Smooth muscle cell (in vitro differentiated cells): ENCODE data around the gene RELN. TPM values are rescaled to one million over a fixed set of nuclear protein-coding genes. Genes with fewer than 3 reads are reported as not detected.

Source experiments
- DNase-seq: peaks from one replicate; lab custom pipeline; 2025; ENCODE audit not compliant: unreplicated experiment; lab: John Stamatoyannopoulos, UW
- H2AFZ ChIP-seq: fragments of 200-600 bp; sonication (generic); 2 replicates; pipeline ENCODE4 v1.6.0; 2016; ENCODE audit warnings: antibody characterized with exemption, low read depth, mild to moderate bottlenecking
- H3F3A ChIP-seq: fragments of 200-600 bp; sonication (generic); 2 replicates; pipeline ENCODE4 v1.6.0; 2017; ENCODE audit warnings: antibody characterized with exemption, low read depth
- H3K27ac ChIP-seq: fragments of 200-600 bp; sonication (generic); 2 replicates; pipeline ENCODE4 v1.5.1; 2016; ENCODE audit warnings: low read depth, mild to moderate bottlenecking
- H3K27me3 ChIP-seq: fragments of 200-600 bp; sonication (generic); 2 replicates; pipeline ENCODE4 v1.6.1; 2016; ENCODE audit warnings: low read depth, mild to moderate bottlenecking
- H3K36me3 ChIP-seq: fragments of 200-600 bp; sonication (generic); 2 replicates; pipeline ENCODE4 v1.5.1; 2016; ENCODE audit warnings: low read depth
- H3K4me1 ChIP-seq: fragments of 200-600 bp; sonication (generic); 2 replicates; pipeline ENCODE4 v1.5.1; 2016; ENCODE audit warnings: low read depth
- H3K4me2 ChIP-seq: fragments of 200-600 bp; sonication (generic); 2 replicates; pipeline ENCODE4 v1.6.0; 2016; ENCODE audit warnings: mild to moderate bottlenecking
- H3K4me3 ChIP-seq: fragments of 200-600 bp; sonication (generic); 2 replicates; pipeline ENCODE4 v1.5.1; 2016; ENCODE audit warnings: mild to moderate bottlenecking
- H3K79me2 ChIP-seq: fragments of 200-600 bp; sonication (generic); 2 replicates; pipeline ENCODE4 v1.6.0; 2016; ENCODE audit warnings: low read depth, mild to moderate bottlenecking
- H3K9ac ChIP-seq: fragments of 200-600 bp; sonication (generic); 2 replicates; pipeline ENCODE4 v1.6.0; 2016; ENCODE audit warnings: low read depth
- H3K9me3 ChIP-seq: fragments of 200-600 bp; sonication (generic); replicated peaks from 2 replicates; pipeline ENCODE4 v1.5.1; 2016; ENCODE audit warnings: low read depth
- H4K20me1 ChIP-seq: fragments of 200-600 bp; sonication (generic); 2 replicates; pipeline ENCODE4 v1.6.0; 2016; ENCODE audit warnings: low read depth
- CTCF ChIP-seq: fragments of 200-600 bp; sonication (generic); IDR thresholded peaks from 2 replicates; pipeline ENCODE4 v1.5.1; 2017; ENCODE audit warnings: borderline replicate concordance, mild to moderate bottlenecking, antibody characterized with exemption; ENCODE audit not compliant: insufficient read depth, poor library complexity, severe bottlenecking
- WGBS: methylation state at CpG from one replicate; pipeline ENCODE4 v1.1.7; 2016; ENCODE audit warnings: low lambda C conversion rate; 5-methylcytosine and 5-hydroxymethylcytosine counted together
- polyA plus RNA-seq: library from polyadenylated mRNA; unstranded; fragments of >200 nt; fragmentation: Nextera tagmentation; extraction: Ambion mirVana; gene quantifications from 2 replicates; pipeline ENCODE4 v1.2.1, GENCODE V29; 2016
- total RNA-seq: library from RNA; depleted of rRNA; stranded (reverse); fragments of >200 nt; gene quantifications from 2 replicates; pipeline ENCODE4 v1.2.3, GENCODE V29; 2014

Gene RELN
- total and polyA plus RNA-seq, 2 experiments from 2014 or later = 0.90 TPM; not detected in 1

- no peaks in the 10 kb centered on the region for H3K36me3 ChIP-seq
- H3K79me2 ChIP-seq = no peaks in the 10 kb centered on the region
- WGBS = 91% methylated on average over 1 of the region's 1 CpG
- no peak for TF ChIP-seq CTCF
- no peak overlapping the region for H3K27ac ChIP-seq
- no peak overlapping the region for H2AFZ ChIP-seq
- no peak overlapping the region for H3K4me3 ChIP-seq
- DNase-seq = no peak
- H3K9me3 ChIP-seq = no peaks in the 10 kb centered on the region
- H3F3A ChIP-seq = no peaks in the 10 kb centered on the region
- H4K20me1 ChIP-seq = no peaks in the 10 kb centered on the region
- H3K27me3 ChIP-seq = no peaks in the 10 kb centered on the region
- H3K9ac ChIP-seq = no peak overlapping the region
- no peak overlapping the region for H3K4me2 ChIP-seq
- no peaks in the 10 kb centered on the region for H3K4me1 ChIP-seq
These were observed 302.2 kb downstream of the RELN start for GRCh38 chr7:103687272-103687671.

GRCh38 chr7:103686763-103687162 lies 302.7 kb downstream of the RELN start:
- Histone ChIP-seq H3K27ac (no peak overlapping the region), H3K27me3 (no peaks in the 10 kb centered on the region), H4K20me1 (no peaks in the 10 kb centered on the region), H3K79me2 (no peaks in the 10 kb centered on the region), H3K9ac (no peak overlapping the region), H2AFZ (no peak overlapping the region), H3K9me3 (no peaks in the 10 kb centered on the region), H3K4me2 (no peak overlapping the region), H3K36me3 (no peaks in the 10 kb centered on the region), H3K4me1 (no peaks in the 10 kb centered on the region), H3K4me3 (no peak overlapping the region), H3F3A (no peaks in the 10 kb centered on the region)
- no peak for DNase-seq
- TF ChIP-seq CTCF = no peak
- 74% methylated on average over 2 of the region's 2 CpGs for WGBS

- Histone ChIP-seq H3K9ac (no peak overlapping the region), H3K27ac (no peak overlapping the region)
- no peak for TF ChIP-seq CTCF
These were observed 303.4 kb downstream of the RELN start for GRCh38 chr7:103686064-103686463.

GRCh38 chr7:103685646-103686045 lies 303.8 kb downstream of the RELN start:
- no peak overlapping the region for H3K4me3 ChIP-seq
- H3K27me3 ChIP-seq = no peaks in the 10 kb centered on the region
- no peak overlapping the region for H3K27ac ChIP-seq
- DNase-seq = no peak
- H3K36me3 ChIP-seq = no peaks in the 10 kb centered on the region
- TF ChIP-seq CTCF = no peak
- H3K9ac ChIP-seq = no peak overlapping the region
- no peaks in the 10 kb centered on the region for H3F3A ChIP-seq
- WGBS = 90% methylated on average over 2 of the region's 2 CpGs
- no peak overlapping the region for H3K4me2 ChIP-seq
- H4K20me1 ChIP-seq = no peaks in the 10 kb centered on the region
- H3K9me3 ChIP-seq = no peaks in the 10 kb centered on the region
- no peaks in the 10 kb centered on the region for H3K4me1 ChIP-seq
- H2AFZ ChIP-seq = no peak overlapping the region
- no peaks in the 10 kb centered on the region for H3K79me2 ChIP-seq

More at GRCh38 chr7:103686064-103686463, 303.4 kb downstream of the RELN start:
- no peaks in the 10 kb centered on the region for H3K4me1 ChIP-seq
- H3K9me3 ChIP-seq = no peaks in the 10 kb centered on the region
- H3K79me2 ChIP-seq = no peaks in the 10 kb centered on the region
- 85% methylated on average over 2 of the region's 2 CpGs for whole genome bisulfite sequencing
- no peak overlapping the region for H2AFZ ChIP-seq
- H3K36me3 ChIP-seq = no peaks in the 10 kb centered on the region
- DNase-seq = no peak
- H3K27me3 ChIP-seq = no peaks in the 10 kb centered on the region
- no peaks in the 10 kb centered on the region for H4K20me1 ChIP-seq
- no peak overlapping the region for H3K4me2 ChIP-seq
- no peaks in the 10 kb centered on the region for H3F3A ChIP-seq
- no peak overlapping the region for H3K4me3 ChIP-seq
